Measurements from ENCODE around the gene KRT81.
"Not testable (repeated sequence)": the region's sequence is repeated elsewhere in the genome, so short reads cannot be mapped to it uniquely, and the experiment has no call there.

Gene KRT81

GRCh38 chr12:52317468-52318052, 26.2 kb upstream of the KRT81 start:
- no peak for DNase-seq

DNA sequence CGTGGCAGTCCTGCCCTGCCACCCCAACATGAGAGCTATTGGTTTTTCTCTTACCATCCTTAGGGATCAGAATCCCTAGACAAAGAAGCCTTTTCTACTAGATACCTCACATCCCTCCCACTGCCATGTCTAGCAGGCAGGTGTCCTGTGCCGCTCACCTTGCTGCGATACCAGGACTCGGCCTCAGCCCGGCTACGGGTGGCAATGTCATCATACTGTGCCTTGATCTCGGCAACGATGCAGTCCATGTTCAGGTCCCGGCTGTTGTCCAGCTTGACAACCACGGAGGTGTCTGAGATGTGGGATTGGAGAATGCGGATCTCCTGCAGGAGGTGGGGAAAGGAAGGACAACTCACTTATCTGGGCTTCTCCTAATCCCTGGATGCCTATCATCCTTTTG, 25.4 kb upstream of the KRT81 start:
- DNase-seq: no peak

DNA sequence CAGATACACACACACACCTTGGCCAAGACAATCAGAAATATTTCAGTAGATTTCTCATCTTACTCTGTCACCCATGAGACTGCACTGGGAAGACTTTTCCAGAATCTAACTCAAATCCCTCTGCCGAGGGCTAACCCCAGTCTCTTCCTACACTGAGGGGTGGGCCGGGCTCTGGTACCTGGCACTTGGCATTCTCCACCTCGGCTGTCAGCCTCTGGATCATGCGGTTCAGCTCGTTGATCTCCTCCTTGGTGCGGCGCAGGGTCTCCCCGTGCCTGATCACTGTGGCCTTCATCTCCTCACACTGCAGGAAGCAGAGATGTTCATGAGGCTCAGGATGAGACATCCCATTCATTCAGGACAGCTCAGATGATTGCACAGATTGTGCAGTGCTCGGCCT, 25.0 kb upstream of the KRT81 start:
- DNase-seq: no peak

- not testable (repeated sequence) for DNase-seq
Measured at GRCh38 chr12:52315721-52316120, 24.4 kb upstream of the KRT81 start.

- no peak for DNase-seq
Measured at GRCh38 chr12:52314511-52314910, 23.2 kb upstream of the KRT81 start.

GRCh38 chr12:52313926-52314325, 22.6 kb upstream of the KRT81 start:
- no peak for DNase-seq

DNA sequence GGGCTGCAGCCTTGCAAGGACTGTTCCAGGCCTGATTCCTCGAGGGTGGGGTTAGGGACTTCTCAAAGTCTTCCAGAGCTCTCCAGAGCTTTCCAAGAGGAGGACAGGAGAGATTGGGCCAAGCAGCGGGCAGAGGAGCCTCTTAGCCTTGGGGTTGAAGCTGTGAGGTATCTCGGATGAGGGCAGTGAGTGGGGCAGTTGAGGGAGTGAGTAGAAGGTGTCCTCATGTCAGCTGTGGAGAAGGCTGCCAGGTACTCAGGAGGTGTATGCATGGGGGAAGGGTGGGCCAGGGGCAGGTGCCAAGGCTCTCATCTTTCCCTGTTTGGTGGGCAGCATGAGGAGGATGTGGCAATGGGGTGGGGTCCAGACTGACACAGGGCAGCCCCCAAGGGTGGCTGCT, 22.1 kb upstream of the KRT81 start:
- no peak for DNase-seq

DNA sequence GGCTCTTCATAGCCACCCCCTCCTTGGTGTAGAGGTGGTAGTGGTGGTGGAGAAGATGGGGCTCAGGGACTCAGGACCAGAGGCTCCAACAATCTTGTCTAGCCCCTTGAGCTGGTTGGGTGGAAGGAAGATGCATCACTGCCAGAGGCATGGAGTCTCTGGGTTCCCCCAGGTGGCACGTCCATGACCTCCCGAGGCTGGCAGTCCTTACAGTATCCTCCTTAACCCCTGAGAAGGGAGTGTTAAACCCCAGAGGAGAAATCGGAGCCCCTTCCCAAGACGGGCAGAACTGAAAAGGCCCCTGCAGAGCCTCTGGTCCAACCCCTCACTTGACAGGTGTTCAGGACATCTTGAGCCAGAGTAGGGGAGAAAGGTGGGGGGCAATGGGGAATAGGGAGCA, 20.8 kb upstream of the KRT81 start:
- no peak for DNase-seq

- DNase-seq: no peak
Measured at GRCh38 chr12:52311285-52311648, 19.9 kb upstream of the KRT81 start.

- DNase-seq: no peak
Measured at GRCh38 chr12:52310622-52311284, 19.4 kb upstream of the KRT81 start.

DNA sequence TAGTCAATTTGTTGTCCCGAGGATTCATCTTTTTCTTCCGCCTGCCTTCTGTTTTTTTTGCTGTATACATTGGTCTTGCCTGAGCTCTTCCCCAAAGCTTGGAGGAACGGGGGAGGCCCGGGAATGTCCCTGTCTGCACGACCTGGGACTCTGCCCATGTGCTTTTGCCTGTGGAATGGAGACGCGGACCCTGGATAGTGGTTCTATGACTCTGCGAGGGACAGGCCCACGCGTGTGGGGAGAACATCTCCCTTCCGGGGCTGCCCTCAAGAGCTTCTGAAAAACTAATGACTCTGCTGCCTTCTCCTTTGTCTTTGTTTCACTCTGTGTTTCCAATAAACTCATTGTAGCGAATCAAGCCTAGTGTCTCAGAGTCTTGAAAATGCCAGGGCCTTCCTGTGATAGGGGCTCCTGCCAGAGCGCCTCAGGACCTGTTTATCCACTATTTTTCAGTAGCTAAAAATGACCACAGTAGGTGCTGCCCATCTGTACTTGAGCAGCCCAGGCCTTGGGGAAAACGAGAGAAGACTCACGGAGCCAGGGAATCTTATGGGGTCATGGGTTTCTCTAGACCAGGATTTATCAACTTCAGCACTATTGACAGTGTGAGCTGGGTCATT, 17.6 kb upstream of the KRT81 start:
- no peak for DNase-seq

DNA sequence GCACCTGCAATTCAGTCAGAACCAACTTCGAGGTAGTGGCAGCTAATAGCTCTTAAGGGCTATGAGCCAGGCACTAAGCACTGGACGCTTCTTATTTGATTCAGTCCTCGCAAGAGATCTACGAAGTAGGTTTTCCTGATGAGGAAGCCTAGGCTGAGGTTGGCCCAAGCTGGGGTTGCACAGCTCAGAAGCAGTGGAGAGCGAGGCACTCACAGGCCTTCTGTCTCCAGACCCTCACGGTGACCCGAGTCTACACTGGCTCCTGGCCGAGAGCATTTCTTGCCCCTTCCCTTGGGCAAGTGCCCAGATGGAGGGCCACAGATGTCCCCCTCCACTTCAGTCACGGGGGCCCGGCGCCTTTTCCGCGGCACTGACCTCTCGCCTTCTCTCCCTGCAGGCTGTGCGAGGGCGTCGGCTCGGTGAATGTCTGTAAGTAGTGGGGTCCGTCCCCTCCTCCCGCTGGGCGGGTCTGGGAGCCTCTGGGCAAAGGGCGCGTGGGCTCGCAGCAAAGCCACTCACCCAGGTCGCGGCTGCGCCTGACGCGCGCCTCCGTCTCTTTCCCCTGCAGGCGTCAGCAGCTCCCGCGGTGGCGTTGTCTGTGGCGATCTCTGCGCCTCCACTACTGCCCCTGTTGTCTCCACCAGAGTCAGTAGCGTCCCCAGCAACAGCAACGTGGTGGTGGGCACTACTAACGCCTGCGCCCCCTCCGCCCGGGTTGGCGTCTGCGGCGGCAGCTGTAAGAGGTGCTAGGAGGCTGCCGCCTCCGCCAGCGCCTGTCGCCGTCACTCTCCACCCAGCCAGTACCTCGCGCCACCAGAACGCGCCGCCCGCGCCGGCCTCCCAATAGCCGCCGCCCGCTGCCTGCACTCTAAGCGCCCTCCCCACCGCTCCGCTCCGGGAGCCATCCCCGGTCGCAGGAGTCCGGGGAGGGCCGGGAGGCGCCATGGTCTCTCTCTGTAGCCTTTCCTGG, 16.8 kb upstream of the KRT81 start:
- peak; percentile 29 for DNase-seq

GRCh38 chr12:52306731-52307130, 15.4 kb upstream of the KRT81 start:
- DNase-seq: no peak

DNA sequence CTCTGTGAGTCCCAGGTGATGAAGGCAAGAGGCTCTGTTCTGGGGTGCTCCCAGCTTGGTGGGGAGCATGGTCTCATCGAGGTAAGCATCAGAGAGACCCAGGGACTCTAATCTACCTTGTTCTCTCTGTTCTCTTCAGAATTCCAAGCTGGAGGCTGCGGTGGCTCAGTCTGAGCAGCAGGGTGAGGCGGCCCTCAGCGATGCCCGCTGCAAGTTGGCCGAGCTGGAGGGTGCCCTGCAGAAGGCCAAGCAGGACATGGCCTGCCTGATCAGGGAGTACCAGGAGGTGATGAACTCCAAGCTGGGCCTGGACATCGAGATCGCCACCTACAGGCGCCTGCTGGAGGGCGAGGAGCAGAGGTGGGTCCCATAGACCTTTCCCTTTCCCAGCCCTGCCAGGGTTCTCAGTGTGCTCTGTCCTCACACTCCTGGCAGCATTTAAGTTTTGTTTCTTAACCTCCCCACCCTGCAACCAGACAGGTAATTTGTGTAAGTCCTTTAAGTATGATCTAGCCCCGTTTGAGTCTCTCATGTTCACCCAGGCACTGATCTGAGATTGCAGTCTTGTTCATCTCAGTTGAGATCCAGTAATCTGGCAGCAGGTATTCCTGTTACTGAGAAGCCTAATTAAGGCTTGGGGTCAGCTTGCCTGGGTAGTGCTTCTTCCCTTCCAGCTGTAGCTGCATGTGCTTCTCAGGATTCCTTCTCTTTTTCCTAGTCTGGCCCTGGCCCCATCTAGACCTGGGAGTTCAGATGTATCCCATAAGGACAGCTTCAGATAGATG, 14.8 kb upstream of the KRT81 start:
- DNase-seq: no peak

DNA sequence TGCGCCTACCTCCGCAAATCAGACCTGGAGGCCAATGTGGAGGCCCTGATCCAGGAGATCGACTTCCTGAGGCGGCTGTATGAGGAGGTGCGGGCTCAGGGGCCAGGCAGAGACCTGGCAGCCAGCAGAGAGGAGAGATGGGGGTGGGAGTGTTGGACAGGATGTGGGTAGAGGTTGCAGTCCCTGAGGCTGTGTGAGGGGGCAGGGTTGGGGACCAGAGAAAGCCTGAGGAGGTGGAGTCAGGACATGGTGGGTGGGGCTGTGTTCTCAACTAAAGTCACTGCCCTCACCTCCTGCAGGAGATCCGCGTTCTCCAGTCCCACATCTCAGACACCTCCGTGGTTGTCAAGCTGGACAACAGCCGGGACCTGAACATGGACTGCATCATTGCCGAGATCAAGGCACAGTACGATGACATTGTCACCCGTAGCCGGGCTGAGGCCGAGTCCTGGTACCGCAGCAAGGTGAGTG, 13.6 kb upstream of the KRT81 start:
- DNase-seq: not testable (repeated sequence)

DNA sequence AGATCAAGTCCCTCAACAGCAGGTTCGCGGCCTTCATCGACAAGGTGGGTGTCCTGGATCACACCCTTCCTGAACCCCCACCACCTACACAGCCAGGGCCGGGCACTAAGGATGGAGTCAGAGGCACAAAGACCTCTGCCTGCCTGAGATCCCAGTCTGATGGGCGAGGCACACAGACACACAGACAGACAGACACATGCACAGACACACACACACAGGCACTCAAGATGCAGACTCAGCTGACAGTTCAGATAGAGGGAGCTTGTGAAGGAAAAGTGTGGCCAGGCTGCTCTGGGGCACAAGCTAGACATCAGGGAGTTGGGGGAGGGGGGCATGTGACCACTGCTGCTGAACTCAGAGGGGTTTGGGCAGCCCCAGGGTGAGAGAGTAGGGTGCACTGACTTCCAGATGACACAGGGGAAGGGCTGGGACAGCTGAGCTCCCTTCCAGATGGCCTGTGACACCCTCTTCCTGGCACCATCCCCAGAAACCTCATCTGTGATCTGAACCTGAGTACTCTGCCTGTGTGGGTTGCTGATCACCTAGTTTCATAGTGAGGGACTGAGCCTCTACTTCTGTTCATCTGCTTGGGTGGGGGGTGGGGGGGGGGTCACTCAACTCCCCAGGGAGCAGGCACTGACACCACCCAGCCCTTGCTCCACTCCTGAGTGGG, 11.0 kb upstream of the KRT81 start:
- not testable (repeated sequence) for DNase-seq

DNA sequence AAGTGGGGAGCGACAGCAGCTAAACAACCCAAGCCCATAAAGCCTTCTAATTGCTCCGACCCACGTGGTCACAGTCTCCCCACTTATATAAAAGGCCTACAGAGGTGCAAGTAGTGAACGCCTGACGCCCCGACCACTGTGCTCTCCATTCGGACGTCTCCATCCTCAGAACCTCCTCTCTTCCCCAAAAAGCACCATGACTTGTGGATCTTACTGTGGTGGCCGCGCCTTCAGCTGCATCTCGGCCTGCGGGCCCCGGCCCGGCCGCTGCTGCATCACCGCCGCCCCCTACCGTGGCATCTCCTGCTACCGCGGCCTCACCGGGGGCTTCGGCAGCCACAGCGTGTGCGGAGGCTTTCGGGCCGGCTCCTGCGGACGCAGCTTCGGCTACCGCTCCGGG, 10.4 kb upstream of the KRT81 start:
- not testable (repeated sequence) for DNase-seq

DNA sequence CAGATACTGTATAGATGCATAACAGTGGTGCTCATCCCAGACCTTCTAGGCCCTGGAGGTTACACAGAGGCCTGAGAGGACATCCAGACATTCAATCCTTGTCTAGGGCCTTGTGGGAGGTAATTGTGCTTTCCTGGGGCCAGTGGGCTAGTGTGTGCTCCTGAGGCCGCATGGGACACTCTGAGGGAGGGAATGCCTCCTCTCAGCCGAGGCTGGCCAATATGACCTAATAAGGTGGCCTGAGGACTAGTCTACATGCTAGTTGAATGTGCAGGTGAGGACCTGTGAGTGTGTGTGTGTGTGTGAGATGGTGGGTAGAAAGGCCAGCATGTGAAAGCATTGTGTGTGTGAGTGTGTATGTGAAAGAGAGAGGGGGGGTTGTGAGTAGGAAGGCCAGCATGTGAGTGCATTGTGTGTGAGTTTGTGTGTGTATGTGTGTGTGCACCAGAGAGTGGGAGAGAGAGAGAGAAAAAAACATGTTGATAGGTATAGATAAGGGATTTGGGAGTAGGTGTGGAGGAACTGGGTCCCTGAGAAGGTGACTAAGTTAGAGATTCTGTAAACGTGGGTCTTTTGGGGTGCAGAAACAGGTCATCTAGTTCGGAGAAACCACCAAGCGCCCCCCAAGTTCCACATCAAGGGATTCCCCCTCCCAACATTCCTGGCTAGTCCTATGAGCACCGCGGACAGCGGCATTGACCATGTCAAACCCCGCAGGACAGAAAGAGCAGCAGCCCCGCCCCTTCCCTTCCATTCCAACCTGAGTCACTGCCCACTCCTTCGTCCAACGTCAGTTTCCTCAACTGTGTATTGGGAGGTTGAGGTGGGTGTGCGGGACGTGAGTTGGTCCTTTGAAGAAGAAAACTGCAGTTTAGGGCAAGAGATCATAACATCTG, 9.7 kb upstream of the KRT81 start:
- no peak for DNase-seq

DNA sequence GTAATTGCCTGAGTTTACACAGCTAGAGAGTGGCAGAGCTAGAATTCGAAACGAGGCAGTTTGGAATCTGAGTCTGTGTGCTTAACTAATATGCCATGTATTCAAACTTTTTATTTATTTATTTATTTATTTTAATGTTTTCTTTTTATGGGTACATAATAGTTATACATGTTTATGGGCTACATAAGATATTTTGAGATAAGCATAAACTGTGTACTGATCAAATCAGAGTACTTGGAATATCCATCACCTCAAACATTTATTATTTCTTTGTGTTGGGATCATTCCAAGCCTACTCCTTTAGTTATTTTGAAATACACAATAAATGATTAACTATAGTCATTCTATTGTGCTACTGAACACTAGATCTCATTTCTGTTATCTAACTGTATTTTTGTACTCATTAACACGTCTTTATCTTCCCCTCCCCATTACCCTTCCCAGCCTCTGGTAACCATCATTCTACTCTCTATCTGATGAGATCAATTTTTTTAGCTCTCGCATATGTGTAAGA, 7.4 kb upstream of the KRT81 start:
- no peak for DNase-seq

DNA sequence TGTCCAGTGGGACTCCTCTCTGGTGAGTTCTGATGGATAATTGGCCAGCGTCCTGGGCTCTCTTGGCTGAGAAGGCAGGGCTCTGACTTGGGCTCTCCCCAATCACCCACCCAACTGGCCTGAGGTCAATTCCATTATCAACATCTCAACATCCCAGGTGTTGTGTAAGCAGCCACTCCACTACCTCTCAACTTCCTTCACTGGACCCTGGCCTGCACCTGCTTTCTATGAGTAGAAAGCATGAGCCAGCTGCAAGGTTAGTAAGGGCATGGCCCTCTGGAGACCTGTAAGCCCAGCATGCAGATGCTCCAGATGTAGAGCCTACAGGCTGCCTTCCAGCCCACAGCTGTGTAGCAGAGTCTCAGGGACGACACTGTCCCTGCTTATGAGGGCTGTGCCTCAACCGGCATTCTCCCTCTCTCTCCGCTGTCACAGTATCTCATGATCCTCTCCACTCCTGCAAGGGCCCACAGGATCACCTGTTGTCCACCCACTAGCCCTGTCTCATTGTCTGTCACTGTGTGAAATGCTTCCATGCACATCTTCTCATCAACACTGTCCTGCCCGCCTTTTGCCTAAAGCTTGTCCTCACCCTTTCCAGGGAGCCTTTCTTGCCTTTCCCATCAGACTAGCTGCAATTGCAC, 5.4 kb upstream of the KRT81 start:
- DNase-seq: no peak

Measured in stimulated activated CD4-positive, alpha-beta T cell treated with anti-CD3 and anti-CD28 coated beads, Interleukin-4, amount 100 ng/mL, for 24 hours (primary cell).